Suppressor macrophage treated with lipopolysaccharide for 1 hour (primary cell): ENCODE data around the gene GOLT1B.

Experiments used
- DNase-seq, 3 donors: peaks; one replicate each; pipeline ENCODE4 v3.0.0-alpha.2; 2020 to 2022

GOLT1B gene

DNA sequence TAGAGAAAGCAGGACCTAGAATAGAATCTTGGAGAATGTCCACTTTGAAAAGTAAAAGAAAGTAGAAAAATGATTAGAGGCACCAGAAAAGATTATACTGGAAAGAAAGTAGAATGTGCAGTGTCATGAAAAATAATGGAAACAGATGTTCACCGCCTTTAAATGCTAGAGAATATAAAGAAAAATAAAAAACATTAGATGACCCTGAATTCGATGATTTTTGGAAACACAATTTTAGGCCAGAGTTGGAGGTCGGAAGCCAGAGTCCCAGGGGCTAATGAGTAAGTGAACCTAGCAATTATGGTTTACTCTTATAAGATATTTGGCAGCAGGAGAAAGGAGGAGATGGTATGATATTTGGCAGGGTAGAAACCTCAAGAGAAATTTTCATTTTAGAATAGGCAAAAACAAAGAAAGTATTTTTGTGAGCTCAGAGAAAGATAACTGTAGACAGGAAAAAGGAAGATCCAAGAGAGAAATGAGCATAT lies 65.4 kb downstream of the GOLT1B start:
- no peak for DNase-seq
